NT2/D1 (cell line): ENCODE data around the gene OGT.

Experiments
- SUZ12 ChIP-seq: IDR thresholded peaks from 2 replicates; pipeline ENCODE4 v1.6.1; 2011; ENCODE audit not compliant: insufficient read length, insufficient read depth; ENCODE audit errors: extremely low read depth
- YY1 ChIP-seq: IDR thresholded peaks from 2 replicates; pipeline ENCODE4 v1.6.1; 2011; ENCODE audit not compliant: insufficient read length, insufficient read depth
- ZNF274 ChIP-seq: IDR thresholded peaks from 2 replicates; pipeline ENCODE4 v1.6.1; 2011; ENCODE audit warnings: mild to moderate bottlenecking, low read depth, low read length

GRCh38 chrX:71545364-71545763 is 12.5 kb downstream of the OGT start:
- TF ChIP-seq YY1 (no peak), SUZ12 (no peak), ZNF274 (no peak)
